IMR-90 (cell line): ENCODE data around the gene CYP11A1. TPM values are rescaled to one million over a fixed set of nuclear protein-coding genes. Genes with fewer than 3 reads are reported as not detected.
A peak's percentile ranks its signal among the peaks of the same experiment; 100 is the strongest.

ENCODE experiments used
- ATAC-seq: fragments of 200-7000 bp; cut with Tn5 transposase; 2 replicates; pipeline ENCODE4 v1.9.1; 2020; ENCODE audit warnings: low read depth, mild to moderate bottlenecking, moderate library complexity
- BruUV-seq: library from RNA; stranded (reverse); fragments of 400-500 nt; replicated peaks from 2 replicates; lab custom pipeline; 2021; lab: Mats Ljungman, UMichigan
- CTCF ChIA-PET: fragments of 300-600 bp; formaldehyde crosslinking; extraction: SDS; loops from one replicate; lab custom pipeline; 2021; ENCODE audit warnings: antibody characterized with exemption; lab: Yijun Ruan, JAX
- POLR2A ChIA-PET: fragments of 300-600 bp; sonication (Branson Sonifier 250); formaldehyde crosslinking; loops from one replicate; lab custom pipeline; 2022; ENCODE audit warnings: antibody characterized with exemption; ENCODE audit not compliant: unreplicated experiment; lab: Charles Lee
- DNase-seq: peaks from one replicate; pipeline ENCODE4 v3.0.0; 2013
- H2AFZ ChIP-seq: replicated peaks from 2 replicates; pipeline ENCODE3; 2013; ENCODE audit warnings: low read length, mild to moderate bottlenecking; ENCODE audit not compliant: poor library complexity
- H2AK5ac ChIP-seq: 2 replicates; pipeline ENCODE4 v1.6.1; 2013; ENCODE audit warnings: low read depth, low read length, inconsistent platforms
- H2AK9ac ChIP-seq: replicated peaks from 2 replicates; pipeline ENCODE3; 2013; ENCODE audit warnings: mild to moderate bottlenecking, low read depth, low read length, moderate library complexity; ENCODE audit not compliant: poor library complexity
- H2BK120ac ChIP-seq: 2 replicates; pipeline ENCODE4 v1.6.1; 2013; ENCODE audit warnings: low read depth, low read length, inconsistent platforms
- H2BK15ac ChIP-seq: 3 replicates; pipeline ENCODE4 v1.6.1; 2013; ENCODE audit warnings: low read depth, low read length, inconsistent platforms
- H2BK20ac ChIP-seq: 2 replicates; pipeline ENCODE4 v1.6.1; 2013; ENCODE audit warnings: low read depth, mild to moderate bottlenecking, inconsistent platforms, low read length, moderate library complexity
- H2BK5ac ChIP-seq: 2 replicates; pipeline ENCODE4 v1.6.1; 2013; ENCODE audit warnings: mild to moderate bottlenecking, low read depth, low read length, inconsistent platforms; ENCODE audit not compliant: poor library complexity, severe bottlenecking
- H3K14ac ChIP-seq: replicated peaks from 2 replicates; pipeline ENCODE4 v1.6.1; 2013; ENCODE audit warnings: low read depth, low read length, inconsistent platforms
- H3K18ac ChIP-seq: 2 replicates; pipeline ENCODE4 v1.6.1; 2013; ENCODE audit warnings: low read depth, low read length, control low read depth
- H3K23ac ChIP-seq: 2 replicates; pipeline ENCODE4 v1.6.1; 2013; ENCODE audit warnings: low read depth, low read length, inconsistent platforms
- H3K27ac ChIP-seq: 2 replicates; pipeline ENCODE4 v1.5.1; 2013; ENCODE audit warnings: mild to moderate bottlenecking, control low read depth, low read length; ENCODE audit not compliant: insufficient read depth
- H3K27me3 ChIP-seq: 2 replicates; pipeline ENCODE4 v1.6.1; 2013; ENCODE audit warnings: low read length; ENCODE audit not compliant: control insufficient read depth, insufficient read depth
- H3K36me3 ChIP-seq: 2 replicates; pipeline ENCODE4 v1.6.1; 2013; ENCODE audit warnings: low read length, mixed read lengths; ENCODE audit not compliant: control insufficient read depth, insufficient read depth
- H3K4ac ChIP-seq: 2 replicates; pipeline ENCODE4 v1.6.1; 2013; ENCODE audit warnings: low read depth, low read length, inconsistent platforms
- H3K4me1 ChIP-seq: 2 replicates; pipeline ENCODE4 v1.6.1; 2013; ENCODE audit warnings: low read length, mixed read lengths; ENCODE audit not compliant: control insufficient read depth, insufficient read depth
- H3K4me2 ChIP-seq: 2 replicates; pipeline ENCODE4 v1.6.1; 2013; ENCODE audit warnings: low read depth, mild to moderate bottlenecking, control low read depth, low read length, moderate library complexity
- H3K4me3 ChIP-seq: 2 replicates; pipeline ENCODE4 v1.5.1; 2013; ENCODE audit warnings: low read depth, mild to moderate bottlenecking, control low read depth, low read length, moderate library complexity; ENCODE audit not compliant: insufficient read depth
- H3K56ac ChIP-seq: 2 replicates; pipeline ENCODE4 v1.6.1; 2013; ENCODE audit warnings: low read length, inconsistent platforms; ENCODE audit not compliant: insufficient read depth; ENCODE audit errors: extremely low read depth
- H3K79me1 ChIP-seq, 2 experiments: 2 replicates each; pipeline ENCODE4 v1.6.1; 2013; ENCODE audit warnings: low read length in 2 of 2, inconsistent platforms in 1 of 2, low read depth in 1 of 2
- H3K9ac ChIP-seq: 2 replicates; pipeline ENCODE4 v1.6.1; 2013; ENCODE audit warnings: low read depth, low read length, control low read depth
- H3K9me1 ChIP-seq: 2 replicates; pipeline ENCODE4 v1.6.1; 2013; ENCODE audit warnings: low read length, inconsistent platforms; ENCODE audit not compliant: insufficient read depth
- H3K9me3 ChIP-seq: 2 replicates; pipeline ENCODE4 v1.6.1; 2013; ENCODE audit warnings: low read length; ENCODE audit not compliant: control insufficient read depth, insufficient read depth
- H4K20me1 ChIP-seq: 2 replicates; pipeline ENCODE4 v1.6.1; 2013; ENCODE audit warnings: low read length, inconsistent platforms; ENCODE audit not compliant: insufficient read depth
- H4K5ac ChIP-seq: 2 replicates; pipeline ENCODE4 v1.6.1; 2013; ENCODE audit warnings: mild to moderate bottlenecking, low read depth, low read length, control low read depth
- H4K8ac ChIP-seq, 2 experiments: 2 replicates each; pipeline ENCODE4 v1.6.1; 2013; ENCODE audit warnings: low read depth in 2 of 2, low read length in 2 of 2, control low read depth in 1 of 2, inconsistent platforms in 1 of 2
- H4K91ac ChIP-seq: 2 replicates; pipeline ENCODE4 v1.6.1; 2013; ENCODE audit warnings: low read depth, low read length, inconsistent platforms; ENCODE audit not compliant: insufficient read depth
- BHLHE40 ChIP-seq: fragments of 150-350 bp; IDR thresholded peaks from 2 replicates; pipeline ENCODE4 v1.6.1; 2016; ENCODE audit warnings: mild to moderate bottlenecking, low read depth, low read length
- CEBPB ChIP-seq: IDR thresholded peaks from 2 replicates; pipeline ENCODE4 v1.6.1; 2012; ENCODE audit warnings: low read depth, low read length, improper control_type of control experiment
- CHD1 ChIP-seq: IDR thresholded peaks from 2 replicates; pipeline ENCODE4 v1.6.1; 2012; ENCODE audit warnings: low read depth, low read length, improper control_type of control experiment
- CTCF ChIP-seq: conservative IDR thresholded peaks from 2 replicates; pipeline ENCODE4 v1.5.1; 2012; ENCODE audit warnings: mild to moderate bottlenecking, low read depth, low read length, improper control_type of control experiment
- FOS ChIP-seq: fragments of 150-350 bp; IDR thresholded peaks from 2 replicates; pipeline ENCODE4 v1.6.1; 2016; ENCODE audit warnings: low read depth, low read length
- MAFK ChIP-seq: IDR thresholded peaks from 2 replicates; pipeline ENCODE4 v1.6.1; 2012; ENCODE audit warnings: low read depth, low read length, improper control_type of control experiment
- MAZ ChIP-seq: IDR thresholded peaks from 2 replicates; pipeline ENCODE4 v1.6.1; 2012; ENCODE audit warnings: low read depth, mild to moderate bottlenecking, low read length, improper control_type of control experiment, moderate library complexity, borderline replicate concordance
- MXI1 ChIP-seq: IDR thresholded peaks from 2 replicates; pipeline ENCODE4 v1.6.1; 2012; ENCODE audit warnings: low read depth, mild to moderate bottlenecking, low read length, moderate library complexity, borderline replicate concordance
- NFE2L2 ChIP-seq: fragments of 150-350 bp; IDR thresholded peaks from 2 replicates; pipeline ENCODE4 v1.6.1; 2016; ENCODE audit warnings: low read depth, mild to moderate bottlenecking, low read length
- POLR2A ChIP-seq: IDR thresholded peaks from 2 replicates; pipeline ENCODE4 v1.6.1; 2012; ENCODE audit warnings: mild to moderate bottlenecking, low read depth, low read length
- RAD21 ChIP-seq: IDR thresholded peaks from 2 replicates; pipeline ENCODE4 v1.6.1; 2012; ENCODE audit warnings: low read length, improper control_type of control experiment
- RFX5 ChIP-seq: IDR thresholded peaks from 2 replicates; pipeline ENCODE4 v1.8.0; 2012; ENCODE audit warnings: low read depth, mild to moderate bottlenecking, low read length, moderate library complexity
- SMC3 ChIP-seq: fragments of 150-350 bp; IDR thresholded peaks from 2 replicates; pipeline ENCODE4 v1.6.1; 2016; ENCODE audit warnings: low read depth, mild to moderate bottlenecking, antibody characterized with exemption, low read length, moderate library complexity
- USF2 ChIP-seq: fragments of 150-350 bp; IDR thresholded peaks from 2 replicates; pipeline ENCODE4 v1.6.1; 2017; ENCODE audit warnings: mild to moderate bottlenecking, antibody characterized with exemption, low read length, low read depth
- WGBS, 2 experiments: methylation state at CpG; one replicate each; pipeline versions ENCODE4 v1.1.5 to v1.1.7; 2013; ENCODE audit warnings: missing lambda C conversion rate in 2 of 2; ENCODE audit not compliant: insufficient read length in 1 of 2; ENCODE audit errors: extremely low coverage in 2 of 2; 5-methylcytosine and 5-hydroxymethylcytosine counted together
- dilution Hi-C: fragments of 300-500 bp; cut with HindIII; formaldehyde crosslinking; loops from one replicate; pipeline ENCODE4 v1.14.3; 2018; ENCODE audit warnings: low sequenced_read_pairs; ENCODE audit not compliant: unreplicated experiment
- in situ Hi-C: fragments of 300-500 bp; cut with MboI; formaldehyde crosslinking; loops from 3 replicates; pipeline ENCODE4 v1.14.3; 2019; ENCODE audit warnings: low sequenced_read_pairs, inconsistent platforms, mixed read lengths
- intact Hi-C: fragments of 100-400 bp; cut with micrococcal nuclease; formaldehyde crosslinking; loops from 2 replicates; pipeline ENCODE4 v1.10.0; 2022
- polyA plus RNA-seq, 3 experiments: library from polyadenylated mRNA; depleted of rRNA; stranded (reverse); fragments of >200 nt; gene quantifications; 2 replicates each; pipeline ENCODE4 v1.2.3, GENCODE V29; 2012; ENCODE audit warnings: low replicate concordance in 1 of 3
- total RNA-seq: library from RNA; depleted of rRNA; stranded (reverse); fragments of >200 nt; gene quantifications from 2 replicates; pipeline ENCODE4 v1.2.3, GENCODE V29; 2012

CYP11A1 gene
- total and polyA plus RNA-seq, 2 of the 4 experiments (the other 2 are of a cell fraction), result 0.18 to 0.50 TPM

GRCh38 chr15:74397239-74398068, 30.0 kb upstream of the CYP11A1 start:
- H2AK5ac ChIP-seq, result peak overlapping the region; percentile 92
- WGBS, 2 experiments, result 94% methylated on average over 3 of the region's 6 CpGs; no CpG with 5 or more reads in 1 of the 2 experiments
- DNase-seq (no peak), ATAC-seq (no peak)
- no peaks in the 10 kb centered on the region for H3K36me3 ChIP-seq
- peak overlapping the region; percentile 85 for H2BK20ac ChIP-seq
- H3K4me3 ChIP-seq, result no peak overlapping the region
- no TSS peak for BruUV-seq
- intact Hi-C loops, result no loop called here
- peaks cover 42% of the 10 kb centered on the region for H3K4me1 ChIP-seq
- peak overlapping the region; percentile 48; the same call in 1 of the 2 replicates for H3K23ac ChIP-seq
- no peak overlapping the region for H3K56ac ChIP-seq
- in situ Hi-C loops, result no loop called here
- no peak overlapping the region; the same call in 1 of the 2 replicates for H3K18ac ChIP-seq
- CTCF ChIA-PET, result no interaction called here
- H3K9me3 ChIP-seq, result no peaks in the 10 kb centered on the region
- H3K9ac ChIP-seq, result no peak overlapping the region
- peak overlapping the region; percentile 14 for H3K14ac ChIP-seq
- TF ChIP-seq USF2 (no peak), CHD1 (no peak), CTCF (no peak), RFX5 (no peak), CEBPB (no peak), MAFK (no peak), NFE2L2 (no peak), RAD21 (no peak), SMC3 (no peak), MAZ (no peak), BHLHE40 (no peak), MXI1 (no peak), FOS (no peak), POLR2A (no peak)
- H3K27ac ChIP-seq, result peak overlapping the region; percentile 20; the same call in 1 of the 2 replicates
- H3K4me2 ChIP-seq, result no peak overlapping the region
- peak overlapping the region; percentile 42; the same call in 2 of the 3 replicates for H2BK15ac ChIP-seq
- H4K5ac ChIP-seq, result peak overlapping the region; percentile 87; the same call in 1 of the 2 replicates
- H3K4ac ChIP-seq, result peak overlapping the region; percentile 96
- POLR2A ChIA-PET, result no interaction called here
- H4K91ac ChIP-seq, result peak overlapping the region; percentile 76
- peak overlapping the region; percentile 93 for H2BK5ac ChIP-seq
- H3K27me3 ChIP-seq, result no peaks in the 10 kb centered on the region
- dilution Hi-C loops, result no loop called here
- peak overlapping the region; percentile 52 to 89; a peak in 3 of 4 replicates for H4K8ac ChIP-seq
- peak overlapping the region; percentile 79 for H2AFZ ChIP-seq
- peaks cover 0 to 30% of the 10 kb centered on the region in 2 experiments; a peak in 3 of 4 replicates for H3K79me1 ChIP-seq
- peaks cover 35% of the 10 kb centered on the region for H3K9me1 ChIP-seq
- peak overlapping the region; percentile 76 for H2BK120ac ChIP-seq
- H4K20me1 ChIP-seq, result no peaks in the 10 kb centered on the region
- peak overlapping the region; percentile 97 for H2AK9ac ChIP-seq
